SK-N-SH (cell line): ENCODE results near the gene PDZRN4. TPM values are rescaled to one million over a fixed set of nuclear protein-coding genes. Genes with fewer than 3 reads are reported as not detected.

Experiments
- CTCF ChIA-PET: fragments of 300-600, 350-600 bp; formaldehyde crosslinking; extraction: SDS; loops from one replicate; lab custom pipeline; 2021; lab: Yijun Ruan, JAX
- POLR2A ChIA-PET: fragments of 350-600 bp; sonication (Branson Sonifier 250); formaldehyde crosslinking; extraction: SDS; loops from one replicate; lab custom pipeline; 2020; ENCODE audit warnings: antibody characterized with exemption, inconsistent platforms; lab: Yijun Ruan, JAX
- DNase-seq: peaks from one replicate; pipeline ENCODE4 v3.0.0; 2012
- H2AFZ ChIP-seq: fragments of 200-600 bp; sonication (generic); 2 replicates; pipeline ENCODE4 v1.8.1; 2016; ENCODE audit warnings: antibody characterized with exemption, mild to moderate bottlenecking, low read depth
- H3F3A ChIP-seq: fragments of 200-600 bp; sonication (generic); replicated peaks from 2 replicates; pipeline ENCODE3; 2016; ENCODE audit warnings: antibody characterized with exemption, mild to moderate bottlenecking; ENCODE audit not compliant: insufficient read depth
- H3K27ac ChIP-seq, 2 experiments: fragments of 200-500 bp in 1 of 2; fragments of 200-600 bp in 1 of 2; sonication (Bioruptor generic) in 1 of 2; sonication (generic), shearing (Covaris generic) in 1 of 2; 2 replicates each; pipeline versions ENCODE4 v1.5.1 to v1.6.1; 2014 to 2016; ENCODE audit warnings: low read depth in 2 of 2, inconsistent platforms in 1 of 2, low read length in 1 of 2, mild to moderate bottlenecking in 1 of 2, mixed read lengths in 1 of 2
- H3K27me3 ChIP-seq: fragments of 200-600 bp; sonication (generic), shearing (Covaris generic); 2 replicates; pipeline ENCODE4 v1.6.1; 2016; ENCODE audit warnings: mixed run types; ENCODE audit not compliant: insufficient read depth
- H3K36me3 ChIP-seq, 2 experiments: fragments of 200-500 bp in 1 of 2; fragments of 200-600 bp in 1 of 2; sonication (Bioruptor generic) in 1 of 2; sonication (generic) in 1 of 2; replicated peaks in 1 of 2; 2 replicates each; pipeline versions ENCODE3 to v1.5.1; 2014 to 2016; ENCODE audit warnings: low read length in 1 of 2, mild to moderate bottlenecking in 1 of 2; ENCODE audit not compliant: insufficient read depth in 2 of 2, control insufficient read depth in 1 of 2
- H3K4me1 ChIP-seq, 2 experiments: fragments of 200-500 bp in 1 of 2; fragments of 200-600 bp in 1 of 2; sonication (Bioruptor generic) in 1 of 2; sonication (generic), shearing (Covaris generic) in 1 of 2; 2 replicates each; pipeline versions ENCODE4 v1.5.1 to v1.6.1; 2014 to 2016; ENCODE audit warnings: low read depth in 1 of 2, low read length in 1 of 2, mixed run types in 1 of 2; ENCODE audit not compliant: insufficient read depth in 2 of 2, control insufficient read depth in 1 of 2
- H3K4me2 ChIP-seq: fragments of 200-600 bp; sonication (generic), shearing (Covaris generic); 2 replicates; pipeline ENCODE4 v1.6.1; 2017; ENCODE audit warnings: mixed run types
- H3K4me3 ChIP-seq, 2 experiments: fragments of 200-500 bp in 1 of 2; fragments of 200-600 bp in 1 of 2; sonication (Bioruptor generic) in 1 of 2; sonication (generic), shearing (Covaris generic) in 1 of 2; 2 replicates each; pipeline versions ENCODE4 v1.5.1 to v1.8.1; 2014 to 2016; ENCODE audit warnings: low read depth in 2 of 2, inconsistent platforms in 1 of 2, low read length in 1 of 2, mild to moderate bottlenecking in 1 of 2, mixed read lengths in 1 of 2, moderate library complexity in 1 of 2
- H3K79me2 ChIP-seq: fragments of 200-600 bp; sonication (generic); 2 replicates; pipeline ENCODE4 v1.8.1; 2017; ENCODE audit warnings: mild to moderate bottlenecking; ENCODE audit not compliant: insufficient read depth
- H3K9ac ChIP-seq: fragments of 200-600 bp; sonication (generic); 2 replicates; pipeline ENCODE4 v1.6.1; 2017; ENCODE audit warnings: mixed run types
- H3K9me2 ChIP-seq: fragments of 200-600 bp; sonication (generic); 2 replicates; pipeline ENCODE4 v1.6.1; 2017; ENCODE audit warnings: mixed run types
- H3K9me3 ChIP-seq: fragments of 200-600 bp; sonication (generic); 2 replicates; pipeline ENCODE4 v1.6.1; 2017; ENCODE audit warnings: mixed run types, mild to moderate bottlenecking, moderate library complexity
- H4K20me1 ChIP-seq: fragments of 200-600 bp; sonication (generic); 2 replicates; pipeline ENCODE4 v1.6.1; 2017; ENCODE audit warnings: mild to moderate bottlenecking, mixed run types; ENCODE audit not compliant: insufficient read depth
- EP300 ChIP-seq, 2 experiments: IDR thresholded peaks; 2 replicates each; pipeline versions ENCODE4 v1.4.0 to v1.6.1; 2012; ENCODE audit warnings: borderline replicate concordance in 1 of 2, low read depth in 1 of 2, low read length in 1 of 2
- EZH2phosphoT487 ChIP-seq: fragments of 200-600 bp; sonication (generic); IDR thresholded peaks from 2 replicates; pipeline ENCODE4 v1.6.1; 2017; ENCODE audit warnings: low read depth, mixed run types, mild to moderate bottlenecking, antibody characterized with exemption, moderate library complexity, borderline replicate concordance
- FOSL2 ChIP-seq: IDR thresholded peaks from 2 replicates; pipeline ENCODE4 v1.4.0; 2012; ENCODE audit warnings: low read depth, mild to moderate bottlenecking, moderate library complexity, borderline replicate concordance
- GABPA ChIP-seq: IDR thresholded peaks from 2 replicates; pipeline ENCODE4 v1.4.0; 2012; ENCODE audit warnings: low read depth, mild to moderate bottlenecking
- JUND ChIP-seq: IDR thresholded peaks from 2 replicates; pipeline ENCODE4 v1.4.0; 2012
- MAX ChIP-seq: IDR thresholded peaks from 2 replicates; pipeline ENCODE4 v1.4.0; 2012; ENCODE audit warnings: low read depth
- NRF1 ChIP-seq: IDR thresholded peaks from 2 replicates; pipeline ENCODE4 v1.6.1; 2012; ENCODE audit warnings: low read depth, mild to moderate bottlenecking, low read length
- REST ChIP-seq: IDR thresholded peaks from 2 replicates; pipeline ENCODE4 v1.6.1; 2012; ENCODE audit warnings: mild to moderate bottlenecking, low read depth, low read length, moderate library complexity
- RXRA ChIP-seq: IDR thresholded peaks from 2 replicates; pipeline ENCODE4 v1.4.0; 2012; ENCODE audit warnings: low read depth, mild to moderate bottlenecking, borderline replicate concordance
- TAF1 ChIP-seq: IDR thresholded peaks from 2 replicates; pipeline ENCODE4 v1.6.1; 2012; ENCODE audit warnings: low read depth, mild to moderate bottlenecking, low read length, moderate library complexity, borderline replicate concordance
- USF1 ChIP-seq: IDR thresholded peaks from 2 replicates; pipeline ENCODE4 v1.4.0; 2012; ENCODE audit warnings: low read depth, borderline replicate concordance
- USF2 ChIP-seq: fragments of 150-350 bp; IDR thresholded peaks from 2 replicates; pipeline ENCODE4 v1.6.1; 2017; ENCODE audit warnings: antibody characterized with exemption, low read length, low read depth, borderline replicate concordance
- YY1 ChIP-seq: IDR thresholded peaks from 2 replicates; pipeline ENCODE4 v1.4.0; 2012; ENCODE audit warnings: low read depth, mild to moderate bottlenecking
- WGBS: methylation state at CpG from one replicate; pipeline ENCODE4 v1.1.6; 2017; ENCODE audit warnings: low lambda C conversion rate; 5-methylcytosine and 5-hydroxymethylcytosine counted together
- polyA plus RNA-seq, 3 experiments: library from polyadenylated mRNA; depleted of rRNA; stranded (reverse); fragments of >200 nt; gene quantifications; 2 replicates each; pipeline ENCODE4 v1.2.3, GENCODE V29; 2012

The PDZRN4 gene
- polyA plus RNA-seq, 1 of the 3 experiments (the other 2 are of a cell fraction): 0.02 TPM

- Histone ChIP-seq H3K9ac (no peak overlapping the region), H3K27me3 (no peaks in the 10 kb centered on the region), H3K4me3 (no peak overlapping the region), H3K79me2 (no peaks in the 10 kb centered on the region), H3F3A (no peaks in the 10 kb centered on the region), H3K9me3 (no peaks in the 10 kb centered on the region), H3K4me1 (no peaks in the 10 kb centered on the region), H3K4me2 (no peak overlapping the region), H3K27ac (no peak overlapping the region), H3K9me2 (no peaks in the 10 kb centered on the region), H4K20me1 (no peaks in the 10 kb centered on the region), H2AFZ (no peak overlapping the region), H3K36me3 (no peaks in the 10 kb centered on the region)
- WGBS: 51% methylated on average over 3 of the region's 3 CpGs
- no peak for TF ChIP-seq RXRA
- no peak for TF ChIP-seq FOSL2
- no peak for TF ChIP-seq USF2
- TF ChIP-seq JUND: no peak
- TF ChIP-seq TAF1: no peak
- no peak for TF ChIP-seq YY1
- no peak for TF ChIP-seq MAX
- TF ChIP-seq GABPA: no peak
- TF ChIP-seq EZH2phosphoT487: no peak
- TF ChIP-seq EP300 (IDR thresholded peaks at IDR 0.05; ENCODE audit: borderline replicate concordance in 1 of 2, low read depth in 1 of 2, low read length in 1 of 2): no peak
- TF ChIP-seq USF1: no peak
- CTCF ChIA-PET: interaction anchor here (1.0 to 1.2 kb wide), 3 partner anchors 11 to 228 kb away, joined by 3 read pairs; no protein-coding TSS in a partner anchor
- no peak for DNase-seq
- POLR2A ChIA-PET: no interaction called here
Measured at GRCh38 chr12:41418586-41418985, 230.5 kb downstream of the PDZRN4 start.

GRCh38 chr12:41419131-41419893 lies 231.2 kb downstream of the PDZRN4 start:
- DNase-seq: no peak
- no peaks in the 10 kb centered on the region for H3K4me1 ChIP-seq
- H3K9me2 ChIP-seq: no peaks in the 10 kb centered on the region
- H4K20me1 ChIP-seq: no peaks in the 10 kb centered on the region
- H3K9ac ChIP-seq: no peak overlapping the region
- TF ChIP-seq REST: no peak
- TF ChIP-seq NRF1: no peak
- TF ChIP-seq, all 33 proteins: peak for 0
- Histone ChIP-seq H3K27me3 (no peaks in the 10 kb centered on the region), H3K79me2 (no peaks in the 10 kb centered on the region), H3K4me3 (no peak overlapping the region), H3K27ac (no peak overlapping the region), H3K4me2 (no peak overlapping the region), H3F3A (no peaks in the 10 kb centered on the region), H3K9me3 (no peaks in the 10 kb centered on the region), H2AFZ (no peak overlapping the region), H3K36me3 (no peaks in the 10 kb centered on the region)
- WGBS: 31% methylated on average over 4 of the region's 4 CpGs
- ChIA-PET CTCF (interaction anchor here (1.0 to 1.2 kb wide), 4 partner anchors 11 to 229 kb away, joined by 3 to 4 read pairs (median 3); no protein-coding TSS in a partner anchor), POLR2A (no interaction called here)
